ENCODE measurements around the gene RSRC2.
"Not testable (repeated sequence)": the region's sequence is repeated elsewhere in the genome, so short reads cannot be mapped to it uniquely, and the experiment has no call there.

Gene RSRC2

GRCh38 chr12:122516544-122517361, 10.0 kb downstream of the RSRC2 start:
- no peak for DNase-seq

DNA sequence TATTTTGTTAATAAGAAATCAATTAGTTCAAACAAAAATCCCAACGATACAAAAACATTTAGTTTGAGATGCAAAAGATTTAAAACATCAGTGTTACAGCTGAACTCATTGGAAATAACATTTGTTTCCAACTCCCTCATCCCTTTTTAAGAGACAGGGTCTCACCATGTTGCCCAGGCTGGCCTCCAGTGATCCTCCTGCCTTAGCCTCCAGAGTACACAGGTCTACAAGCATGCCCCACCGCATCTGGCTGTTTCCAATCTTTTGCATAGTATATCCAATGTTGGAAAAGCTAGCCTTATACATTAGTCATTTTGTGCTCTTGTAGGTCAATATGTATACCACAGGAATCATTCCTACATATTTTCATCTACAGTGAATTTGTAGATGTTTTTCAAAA, 11.5 kb downstream of the RSRC2 start:
- DNase-seq = no peak

GRCh38 chr12:122513660-122514059, 13.1 kb downstream of the RSRC2 start:
- DNase-seq = no peak

- not testable (repeated sequence) for DNase-seq
Observed at GRCh38 chr12:122513028-122513427, 13.7 kb downstream of the RSRC2 start.

GRCh38 chr12:122508163-122508562, 18.6 kb downstream of the RSRC2 start:
- no peak for DNase-seq

- DNase-seq = no peak
Observed at GRCh38 chr12:122506393-122506938, 20.3 kb downstream of the RSRC2 start.

GRCh38 chr12:122505419-122506051, 21.2 kb downstream of the RSRC2 start:
- DNase-seq = no peak

DNA sequence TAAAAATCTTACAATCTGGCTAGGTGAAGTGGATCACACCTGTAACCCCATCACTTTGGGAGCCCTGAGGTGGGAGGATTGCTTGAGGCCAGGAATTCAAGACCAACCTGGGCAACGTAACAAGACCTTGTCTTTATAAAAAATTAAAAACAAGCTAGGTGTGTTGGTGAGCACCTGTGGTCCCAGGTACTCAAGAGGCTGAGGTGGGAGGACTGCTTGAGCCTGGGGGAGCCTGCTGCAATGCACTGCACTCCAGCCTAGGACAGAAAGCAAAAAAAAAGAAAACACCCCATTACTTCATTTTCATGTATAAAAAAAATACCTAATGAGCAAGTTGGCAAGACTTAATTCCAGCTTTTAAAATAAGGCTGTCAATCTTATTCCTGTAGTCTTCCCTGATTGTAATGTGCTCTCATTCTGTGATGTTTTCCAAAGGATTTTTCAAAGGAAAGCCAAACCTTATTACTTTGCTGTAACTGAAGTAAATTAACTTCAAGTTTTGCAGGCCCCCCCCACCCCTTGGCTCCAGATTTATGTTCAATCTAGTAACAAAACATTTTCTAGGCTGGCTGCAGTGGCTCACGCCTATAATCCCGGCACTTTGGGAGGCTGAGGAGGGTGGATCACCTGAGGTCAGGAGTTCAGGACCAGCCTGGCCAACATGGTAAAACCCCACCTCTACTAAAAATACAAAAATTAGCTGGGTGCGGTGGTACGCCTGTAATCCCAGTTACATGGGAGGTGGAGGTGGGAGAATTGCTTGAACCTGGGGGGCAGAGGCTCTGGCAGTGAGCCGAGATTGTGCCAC, 22.7 kb downstream of the RSRC2 start:
- no peak for DNase-seq

DNA sequence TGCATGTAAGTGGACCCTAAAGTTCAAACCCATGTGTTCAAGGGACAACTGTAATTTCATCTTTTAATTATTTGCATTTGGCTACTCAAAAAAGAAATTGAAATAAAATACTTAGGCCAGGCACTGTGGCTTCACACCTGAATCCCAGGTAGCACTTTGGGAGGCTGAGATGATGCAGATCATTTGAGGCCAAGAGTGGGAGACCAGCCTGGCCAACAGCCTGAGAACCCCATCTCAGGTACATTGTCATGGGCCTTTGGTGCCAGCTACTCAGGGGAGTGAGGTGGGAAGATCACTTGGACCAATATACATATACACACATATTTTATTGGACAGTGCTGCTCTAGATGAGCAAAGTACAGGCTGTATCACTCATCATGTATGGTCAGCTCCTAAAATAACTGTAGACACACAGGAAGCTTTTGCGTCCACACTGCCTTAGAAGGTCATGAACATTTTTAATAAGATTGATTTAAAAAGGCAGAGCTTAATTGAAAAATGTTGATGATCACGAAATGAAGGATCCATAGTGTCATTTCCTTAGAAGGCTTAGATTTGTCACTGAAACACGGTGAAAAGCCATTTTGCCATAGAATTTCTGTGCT, 23.5 kb downstream of the RSRC2 start:
- no peak for DNase-seq

- no peak for DNase-seq
Observed at GRCh38 chr12:122501489-122501989, 25.2 kb downstream of the RSRC2 start.

GRCh38 chr12:122500685-122501488, 25.8 kb downstream of the RSRC2 start, which contains the start of gene ZCCHC8:
ZCCHC8 (minus strand) TSS chr12:122500932; CDS start chr12:122500840, 92 bp downstream.
- peak; percentile 97 for DNase-seq

DNA sequence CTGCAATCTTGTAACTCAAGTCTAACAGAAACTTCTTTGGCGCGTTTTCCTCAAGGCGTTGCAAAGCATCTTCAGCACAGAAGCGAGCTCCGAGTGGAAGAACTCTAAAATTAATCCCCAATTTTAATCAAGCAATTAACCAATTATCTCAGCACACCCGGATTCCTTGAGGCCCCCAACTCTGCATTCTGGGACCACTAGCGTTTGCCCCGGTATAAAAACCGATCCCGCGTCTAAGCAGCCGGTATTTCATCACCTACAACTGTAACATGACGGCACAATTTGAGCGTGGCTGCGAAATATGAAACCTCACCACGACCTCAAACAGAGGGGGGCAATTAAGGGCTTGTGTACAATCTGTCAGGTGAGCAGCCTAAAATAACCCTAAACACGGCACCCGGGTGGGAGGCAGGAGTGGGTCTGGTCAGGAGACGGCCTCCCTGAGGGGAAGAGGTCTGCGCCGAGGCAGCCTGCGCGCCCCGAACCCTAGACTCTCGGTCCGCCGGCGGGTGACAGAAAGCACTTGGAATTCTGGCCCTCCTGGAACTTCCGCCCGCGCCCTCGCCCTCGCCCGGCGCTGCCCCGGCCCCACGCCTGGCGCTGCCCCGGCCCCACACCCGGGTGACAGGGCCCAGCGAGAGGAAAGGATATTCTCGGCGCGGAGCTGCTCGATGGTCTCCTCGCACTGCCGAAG, 26.6 kb downstream of the RSRC2 start:
- DNase-seq = peak; percentile 26

- DNase-seq = no peak
Observed at GRCh38 chr12:122495258-122495657, 31.5 kb downstream of the RSRC2 start.

DNA sequence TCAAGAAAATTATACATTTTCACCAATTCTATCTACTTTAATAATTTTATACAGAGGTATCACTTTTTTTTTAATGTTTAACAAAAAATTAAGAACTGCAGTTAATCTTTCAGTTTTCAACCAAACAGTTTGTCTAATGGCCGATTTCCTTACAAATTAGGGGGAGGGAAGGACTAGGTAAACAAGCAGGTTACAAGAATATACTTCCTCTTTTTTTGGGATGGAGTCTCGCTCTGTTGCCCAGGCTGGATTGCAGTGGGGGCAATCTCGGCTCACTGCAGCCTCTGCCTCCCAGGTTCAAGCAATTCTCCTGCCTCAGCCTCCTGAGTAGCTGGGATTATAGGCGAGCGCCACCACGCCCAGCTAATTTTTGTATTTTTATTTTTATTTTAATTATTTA, 33.5 kb downstream of the RSRC2 start:
- DNase-seq = not testable (repeated sequence)

DNA sequence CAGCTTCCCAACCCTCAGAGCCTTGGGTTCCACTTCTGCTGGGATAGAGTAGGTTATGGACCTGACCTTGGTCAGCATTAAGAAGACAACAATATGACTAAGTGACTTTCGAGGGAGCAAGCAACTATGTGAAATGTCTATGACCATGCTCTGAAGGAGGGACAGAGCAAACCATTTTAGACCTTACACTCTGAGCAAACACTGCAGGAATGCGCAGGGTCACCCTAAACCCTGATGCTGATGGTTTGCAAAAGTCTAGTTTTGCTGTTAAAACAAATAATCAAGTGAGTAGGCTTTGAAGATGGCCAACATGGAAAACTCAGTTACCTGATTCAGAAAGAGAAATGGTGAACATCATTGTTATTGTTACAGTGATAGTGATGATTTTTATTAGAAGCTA, 34.7 kb downstream of the RSRC2 start:
- no peak for DNase-seq

DNA sequence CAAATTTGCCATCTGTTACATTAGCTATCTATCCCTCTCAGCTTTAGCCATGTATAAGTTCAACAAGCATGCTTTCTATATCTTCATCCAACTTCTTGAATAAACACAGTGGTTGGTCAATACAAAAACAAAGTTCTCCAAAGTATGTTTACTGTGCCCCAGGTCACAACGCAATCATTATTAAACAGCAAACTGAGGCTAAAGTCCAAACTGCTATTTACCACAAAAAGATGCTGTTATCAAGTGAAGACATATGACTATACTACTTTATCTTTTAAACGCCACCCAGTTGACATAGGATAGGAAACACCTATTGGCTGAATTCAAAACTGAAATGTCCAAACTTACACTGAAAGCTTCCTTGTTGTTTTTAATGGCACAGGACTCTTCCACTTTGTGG, 37.7 kb downstream of the RSRC2 start:
- DNase-seq = no peak

- DNase-seq = not testable (repeated sequence)
Observed at GRCh38 chr12:122487807-122488206, 38.9 kb downstream of the RSRC2 start.

DNA sequence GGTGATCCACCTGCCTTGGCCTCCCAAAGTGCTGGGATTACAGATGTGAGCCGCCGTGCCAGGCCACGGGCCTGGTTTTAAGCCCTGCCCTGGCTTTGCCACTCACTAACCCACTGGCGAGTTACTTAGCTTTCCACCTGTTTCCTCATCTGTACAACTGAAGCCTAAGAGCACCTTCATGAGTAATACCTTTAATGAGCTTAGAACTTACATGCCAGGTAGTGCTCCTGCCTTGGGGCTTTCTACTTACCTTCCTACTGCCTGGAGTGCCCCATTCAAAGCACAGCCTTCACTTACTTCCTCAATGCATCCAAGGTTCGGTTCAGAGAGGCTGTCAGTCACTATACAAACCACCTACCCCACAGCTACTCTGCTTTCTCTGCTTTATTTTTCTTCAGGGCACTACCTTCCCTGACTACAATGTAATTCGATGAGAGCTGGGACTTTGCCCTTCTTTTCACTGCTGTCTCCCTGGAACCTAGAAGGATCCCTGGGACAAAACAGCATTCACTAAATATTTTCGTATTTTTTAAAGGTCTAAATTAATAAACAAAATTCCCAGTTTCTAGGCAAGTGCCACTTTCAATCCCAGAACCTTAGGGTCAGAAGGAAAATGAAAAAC, 39.8 kb downstream of the RSRC2 start:
- DNase-seq = no peak

DNA sequence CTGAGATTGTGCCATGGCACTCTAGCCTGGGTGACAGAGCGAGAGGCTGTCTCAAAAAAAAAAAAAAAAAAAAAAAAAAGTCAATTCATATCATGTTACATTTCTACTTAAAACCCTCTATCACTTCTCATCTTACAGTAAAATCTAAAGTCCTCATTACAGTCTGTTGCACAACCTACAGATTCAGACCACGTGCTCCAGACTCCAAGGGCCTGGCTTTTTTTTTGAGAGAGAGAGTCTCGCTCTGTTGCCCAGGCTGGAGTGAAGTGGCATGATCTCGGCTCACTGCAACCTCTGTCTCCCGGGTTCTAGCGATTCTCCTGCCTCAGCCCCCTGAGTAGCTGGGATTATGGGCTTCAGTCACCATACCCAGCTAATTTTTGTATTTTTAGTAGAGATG, 40.4 kb downstream of the RSRC2 start:
- not testable (repeated sequence) for DNase-seq

- DNase-seq = not testable (repeated sequence)
Observed at GRCh38 chr12:122484385-122484784, 42.4 kb downstream of the RSRC2 start.

- DNase-seq = no peak
Observed at GRCh38 chr12:122483969-122484368, 42.8 kb downstream of the RSRC2 start.
